Globus pallidus (tissue), 1 donor: ENCODE data around the gene SYT14.

Experiments used
- DNase-seq: peaks from one replicate; pipeline ENCODE4 v3.0.0-alpha.2; 2015; ENCODE audit warnings: low spot score

SYT14 gene

GRCh38 chr1:210207597-210208450 lies 269.8 kb downstream of the SYT14 start:
- DNase-seq: no peak

DNA sequence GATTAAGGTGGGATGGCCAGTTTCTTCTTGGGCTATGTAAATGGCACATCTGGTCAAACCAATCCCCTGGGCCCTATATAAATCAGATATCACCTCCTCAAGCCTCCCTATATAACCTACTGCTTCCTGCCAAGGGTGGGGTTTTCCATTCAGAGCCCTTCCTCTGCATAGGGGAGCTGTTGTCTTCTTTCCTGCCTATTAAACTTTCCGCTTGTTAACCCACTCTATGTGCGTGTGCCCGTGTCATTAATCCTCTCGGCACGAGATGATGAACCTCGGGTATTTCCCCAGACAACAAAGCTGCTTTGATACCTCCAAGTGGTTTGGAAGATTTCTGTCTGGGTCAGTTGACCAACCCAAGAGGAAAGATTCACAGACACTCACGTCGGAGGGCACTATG lies 275.3 kb downstream of the SYT14 start:
- DNase-seq: no peak

- no peak for DNase-seq
Observed at GRCh38 chr1:210214573-210215409, 276.8 kb downstream of the SYT14 start.

DNA sequence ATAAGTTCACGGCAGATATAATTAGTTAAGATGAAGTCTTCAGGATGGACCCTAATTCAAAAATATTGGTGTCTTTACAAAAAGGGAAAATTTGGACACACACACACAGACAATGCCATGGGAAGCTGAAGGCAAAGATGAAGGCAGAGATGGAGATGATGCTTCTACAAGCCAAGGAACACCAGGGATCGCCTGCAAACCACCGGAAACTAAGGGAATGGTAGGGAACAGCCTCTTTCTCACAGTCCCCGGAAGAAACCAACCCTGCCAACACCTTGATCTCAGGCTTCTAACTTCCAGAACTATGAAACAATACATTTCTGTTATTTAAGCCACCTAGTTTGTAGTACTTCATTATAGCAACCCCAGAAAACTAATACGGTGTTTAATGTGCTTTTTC lies 279.5 kb downstream of the SYT14 start:
- DNase-seq: no peak

DNA sequence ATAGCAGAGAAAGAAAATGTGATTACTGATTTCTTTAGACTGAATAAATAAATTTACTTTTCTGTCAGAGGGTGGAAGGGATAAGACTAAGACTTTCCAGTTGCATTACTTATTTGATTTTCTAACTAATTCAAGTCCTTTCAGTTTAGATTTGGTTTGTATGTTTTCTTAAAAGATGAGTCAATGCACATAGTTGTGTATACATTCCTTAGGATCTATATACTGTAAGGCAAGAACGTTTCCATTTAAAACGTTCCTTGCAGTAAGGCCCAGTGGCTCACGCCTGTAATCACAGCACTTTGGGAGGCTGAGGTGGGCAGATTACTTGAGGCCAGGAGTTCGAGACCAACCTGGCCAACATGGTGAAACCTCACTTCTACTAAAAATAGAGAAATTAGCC lies 280.0 kb downstream of the SYT14 start:
- no peak for DNase-seq
